CD4-positive, alpha-beta T cell treated with Interleukin-2 at 100 ng/mL for 4 hours (primary cell): ENCODE results near the gene SNX27.
"Not testable (repeated sequence)": the region's sequence is repeated elsewhere in the genome, so short reads cannot be mapped to it uniquely, and the experiment has no call there.

ENCODE experiments used
- DNase-seq: peaks from one replicate; pipeline ENCODE4 v3.0.0-alpha.2; 2020; ENCODE audit warnings: low spot score

The SNX27 gene

GRCh38 chr1:151639466-151639865 lies 27.6 kb downstream of the SNX27 start:
- DNase-seq, result no peak

- DNase-seq, result no peak
Measured at GRCh38 chr1:151641229-151641628, 29.4 kb downstream of the SNX27 start.

GRCh38 chr1:151643085-151643484 lies 31.2 kb downstream of the SNX27 start:
- not testable (repeated sequence) for DNase-seq

GRCh38 chr1:151644001-151644400 lies 32.2 kb downstream of the SNX27 start:
- no peak for DNase-seq

GRCh38 chr1:151653397-151653796 lies 41.5 kb downstream of the SNX27 start:
- DNase-seq, result no peak

GRCh38 chr1:151655371-151655770 lies 43.5 kb downstream of the SNX27 start:
- no peak for DNase-seq

GRCh38 chr1:151661751-151662150 lies 49.9 kb downstream of the SNX27 start:
- no peak for DNase-seq

GRCh38 chr1:151668090-151668489 lies 56.2 kb downstream of the SNX27 start:
- no peak for DNase-seq

- DNase-seq, result not testable (repeated sequence)
Measured at GRCh38 chr1:151670036-151670675, 58.3 kb downstream of the SNX27 start.

GRCh38 chr1:151673407-151673806 lies 61.6 kb downstream of the SNX27 start:
- no peak for DNase-seq

- DNase-seq, result no peak
Measured at GRCh38 chr1:151680391-151680790, 68.5 kb downstream of the SNX27 start.

GRCh38 chr1:151680826-151681225 lies 69.0 kb downstream of the SNX27 start:
- DNase-seq, result no peak

GRCh38 chr1:151681923-151682322 lies 70.1 kb downstream of the SNX27 start:
- no peak for DNase-seq

- DNase-seq, result not testable (repeated sequence)
Measured at GRCh38 chr1:151682901-151683300, 71.1 kb downstream of the SNX27 start.

GRCh38 chr1:151684128-151684527 lies 72.3 kb downstream of the SNX27 start:
- DNase-seq, result no peak

- DNase-seq, result no peak
Measured at GRCh38 chr1:151686561-151686960, 74.7 kb downstream of the SNX27 start.

- DNase-seq, result no peak
Measured at GRCh38 chr1:151689494-151689893, 77.6 kb downstream of the SNX27 start.

- DNase-seq, result no peak
Measured at GRCh38 chr1:151692226-151692625, 80.4 kb downstream of the SNX27 start.

- DNase-seq, result no peak
Measured at GRCh38 chr1:151693057-151693651, 81.3 kb downstream of the SNX27 start.

GRCh38 chr1:151701515-151701914 lies 89.7 kb downstream of the SNX27 start:
- DNase-seq, result no peak

GRCh38 chr1:151702936-151703335 lies 91.1 kb downstream of the SNX27 start:
- no peak for DNase-seq

GRCh38 chr1:151703813-151704212 lies 92.0 kb downstream of the SNX27 start:
- no peak for DNase-seq

- no peak for DNase-seq
Measured at GRCh38 chr1:151704246-151704645, 92.4 kb downstream of the SNX27 start.

- DNase-seq, result no peak
Measured at GRCh38 chr1:151705146-151705545, 93.3 kb downstream of the SNX27 start.
